ENCODE data around the gene NR1D2. TPM values are rescaled to one million over a fixed set of nuclear protein-coding genes. Genes with fewer than 3 reads are reported as not detected.

Gene NR1D2
- 8.0 and 10.1 TPM in 2 replicates for total RNA-seq

DNA sequence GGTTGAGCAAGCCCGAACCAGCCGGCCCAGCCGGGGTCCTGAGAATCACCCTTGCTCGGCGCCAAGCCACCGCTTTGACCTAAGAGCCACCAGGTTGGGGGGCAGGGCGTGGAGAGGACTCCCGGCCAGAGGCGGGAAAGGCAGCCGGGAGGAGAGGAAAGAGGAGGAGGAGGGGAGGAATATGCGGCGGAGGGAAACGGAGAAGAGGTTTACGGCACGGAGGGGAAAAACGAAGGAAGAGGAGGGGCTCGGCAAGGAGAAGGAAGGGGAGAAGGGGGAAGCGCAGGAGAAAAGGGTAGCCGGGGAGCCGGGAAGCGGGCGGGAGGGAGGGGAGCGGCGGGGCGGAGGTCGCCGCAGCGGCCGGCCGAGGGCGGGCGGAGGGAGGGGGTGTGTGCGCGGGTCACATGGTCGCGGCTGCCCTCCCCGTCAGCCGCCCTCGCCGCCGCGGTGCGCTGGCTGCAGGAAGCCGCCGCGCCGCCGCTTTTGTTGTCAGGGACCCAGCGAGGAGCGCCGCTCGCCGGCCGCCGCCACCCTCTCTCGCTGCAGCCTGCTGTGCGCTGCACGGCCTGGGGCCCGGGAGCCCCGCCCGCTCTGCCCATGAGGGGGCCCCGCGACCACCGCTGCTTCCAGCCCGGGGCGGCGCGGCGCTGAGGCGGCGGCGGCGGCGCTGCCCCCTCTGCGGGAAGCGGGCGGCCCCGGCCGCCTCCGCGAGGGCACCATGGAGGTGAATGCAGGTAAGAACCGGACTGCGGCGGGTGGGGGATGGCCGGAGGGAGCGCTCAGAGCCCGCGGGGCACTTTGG lies at the start of gene NR1D2:
Gene NR1D2 (plus strand): TSS at position 426 of the 802 bp plus-strand sequence. CDS start 293 bp downstream, at position 719.

GRCh38 chr3:23916886-23917678 lies 28.0 kb upstream of the NR1D2 start, which contains the start of the genes NKIRAS1 and RPL15:
Gene NKIRAS1, minus strand, starts transcription at chr3:23916990. Its CDS starts 6,086 bp downstream, at chr3:23910904.
Gene RPL15, plus strand, starts transcription at chr3:23917132. Its CDS starts 728 bp downstream, at chr3:23917860.

Other genes with a start within 250 kb of the NR1D2 start
- 37.5 and 58.5 TPM in 2 replicates for gene UBE2E1, start 139.3 kb upstream of the NR1D2 start, total RNA-seq
- 1.8 and 4.1 TPM in 2 replicates for gene NKIRAS1, start 28.3 kb upstream of the NR1D2 start, total RNA-seq
- 2,226 and 2,586 TPM in 2 replicates for gene RPL15, start 28.2 kb upstream of the NR1D2 start, total RNA-seq